Muscle layer of colon (tissue), 2 donors: ENCODE measurements around the gene FKBP4.

ENCODE experiments used
- H3K27ac ChIP-seq: one replicate; pipeline ENCODE4 v1.7.0; 2013; ENCODE audit warnings: low read depth, mild to moderate bottlenecking, low read length, moderate library complexity
- H3K27me3 ChIP-seq, 2 donors: one replicate each; pipeline ENCODE4 v1.7.0; 2013; ENCODE audit warnings: low read length in 2 of 2, mild to moderate bottlenecking in 2 of 2; ENCODE audit not compliant: insufficient read depth in 2 of 2, control insufficient read depth in 1 of 2
- H3K36me3 ChIP-seq: one replicate; pipeline ENCODE4 v1.7.0; 2013; ENCODE audit warnings: mild to moderate bottlenecking, low read length; ENCODE audit not compliant: insufficient read depth
- H3K4me1 ChIP-seq: one replicate; pipeline ENCODE4 v1.7.0; 2013; ENCODE audit warnings: mild to moderate bottlenecking, low read length; ENCODE audit not compliant: insufficient read depth
- H3K4me3 ChIP-seq, 2 donors: one replicate each; pipeline ENCODE4 v1.7.0; 2013; ENCODE audit warnings: low read length in 2 of 2, low read depth in 1 of 2, mild to moderate bottlenecking in 1 of 2, moderate library complexity in 1 of 2
- H3K9ac ChIP-seq: one replicate; pipeline ENCODE4 v1.7.0; 2013; ENCODE audit warnings: low read length
- H3K9me3 ChIP-seq: one replicate; pipeline ENCODE4 v1.7.0; 2013; ENCODE audit warnings: mild to moderate bottlenecking, low read length
- donor health status: abdominal sarcoma.
- donor health status: Adenocarcinoma of cecum.

FKBP4 gene, protein sequence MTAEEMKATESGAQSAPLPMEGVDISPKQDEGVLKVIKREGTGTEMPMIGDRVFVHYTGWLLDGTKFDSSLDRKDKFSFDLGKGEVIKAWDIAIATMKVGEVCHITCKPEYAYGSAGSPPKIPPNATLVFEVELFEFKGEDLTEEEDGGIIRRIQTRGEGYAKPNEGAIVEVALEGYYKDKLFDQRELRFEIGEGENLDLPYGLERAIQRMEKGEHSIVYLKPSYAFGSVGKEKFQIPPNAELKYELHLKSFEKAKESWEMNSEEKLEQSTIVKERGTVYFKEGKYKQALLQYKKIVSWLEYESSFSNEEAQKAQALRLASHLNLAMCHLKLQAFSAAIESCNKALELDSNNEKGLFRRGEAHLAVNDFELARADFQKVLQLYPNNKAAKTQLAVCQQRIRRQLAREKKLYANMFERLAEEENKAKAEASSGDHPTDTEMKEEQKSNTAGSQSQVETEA

DNA sequence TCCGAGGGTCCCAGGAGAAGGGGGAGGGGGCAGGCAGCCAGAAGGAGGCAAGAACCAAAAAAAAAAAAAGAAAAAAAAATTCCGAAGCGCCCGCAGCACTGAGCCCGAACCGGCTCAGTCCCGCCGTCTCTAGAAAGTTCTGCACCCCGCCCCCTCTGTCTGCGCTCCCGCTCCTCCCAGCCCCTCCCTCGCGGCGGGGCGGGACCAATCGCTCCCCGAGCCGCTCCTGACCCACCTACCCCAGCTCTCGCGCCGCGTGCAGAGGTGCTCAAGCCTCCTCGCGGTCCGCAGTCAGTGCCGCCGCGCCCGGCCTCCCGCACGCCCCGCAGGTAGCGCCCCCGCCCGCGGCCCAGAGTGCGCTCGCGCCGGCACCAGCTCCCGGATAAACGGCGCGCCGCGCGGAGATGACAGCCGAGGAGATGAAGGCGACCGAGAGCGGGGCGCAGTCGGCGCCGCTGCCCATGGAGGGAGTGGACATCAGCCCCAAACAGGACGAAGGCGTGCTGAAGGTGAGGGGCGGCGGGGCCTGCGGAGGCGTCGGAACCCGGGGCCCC is at the start of gene FKBP4:
Gene FKBP4, plus strand, starts transcription at position 235 of the 554 bp plus-strand sequence. Its CDS starts 170 bp downstream, at position 405.
- peak within 1 kb of the TSS; percentile 72 for H3K27ac ChIP-seq
- no peaks in the 10 kb centered on the region for H3K27me3 ChIP-seq
- peaks cover 29% of the 10 kb centered on the region for H3K36me3 ChIP-seq

DNA sequence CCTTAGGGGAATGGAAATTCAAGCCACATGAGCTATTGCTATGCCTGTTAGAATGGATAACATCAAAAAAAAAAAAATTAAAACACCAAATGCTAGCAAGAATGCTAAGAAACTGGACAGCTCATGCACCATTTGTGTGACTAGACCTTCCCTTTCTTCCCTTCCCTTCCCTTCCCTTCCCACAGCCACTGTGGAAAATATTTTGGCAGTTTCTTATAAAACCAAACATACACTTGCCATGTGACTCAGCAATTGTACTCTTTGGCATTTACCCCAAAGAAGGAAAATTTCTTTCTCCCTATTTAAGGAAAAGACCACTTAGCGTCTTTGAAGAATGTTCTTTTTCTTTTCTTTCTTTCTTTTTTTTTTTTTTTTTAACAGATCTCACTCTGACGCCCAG is 49.1 kb upstream of the FKBP4 start:
- no peak overlapping the region for H3K9ac ChIP-seq
- H3K4me1 ChIP-seq, result no peaks in the 10 kb centered on the region
- no peak overlapping the region for H3K4me3 ChIP-seq
- no peaks in the 10 kb centered on the region for H3K27me3 ChIP-seq
- no peaks in the 10 kb centered on the region for H3K9me3 ChIP-seq
- no peaks in the 10 kb centered on the region for H3K36me3 ChIP-seq
- no peak overlapping the region for H3K27ac ChIP-seq

More for the DNA sequence above, at the start of gene FKBP4:
- Histone ChIP-seq H3K4me1 (peaks cover 24% of the 10 kb centered on the region), H3K9me3 (no peaks in the 10 kb centered on the region), H3K4me3 (peak within 1 kb of the TSS; percentile 72 to 88), H3K9ac (peak within 1 kb of the TSS; percentile 40)

DNA sequence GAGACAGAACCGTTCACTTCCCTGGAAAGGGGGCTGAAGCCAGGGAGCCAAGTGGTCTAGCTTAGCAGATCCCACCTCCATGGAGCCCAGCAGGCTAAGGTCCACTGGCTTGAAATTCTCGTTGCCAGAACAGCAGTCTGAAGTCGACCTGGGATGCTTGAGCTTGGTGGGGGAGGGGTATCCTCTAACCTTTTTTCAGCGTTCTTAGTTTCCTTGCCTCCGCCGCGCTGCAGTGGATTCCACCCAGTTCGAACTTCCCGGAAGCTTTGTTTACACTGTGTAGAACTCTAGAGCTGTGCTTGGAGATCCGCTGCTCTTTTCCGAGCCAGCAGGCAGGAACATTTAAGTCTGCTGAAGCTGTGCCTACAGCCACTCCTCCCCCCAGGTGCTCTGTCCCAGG is 45.2 kb upstream of the FKBP4 start:
- H3K27ac ChIP-seq, result no peak overlapping the region
- no peaks in the 10 kb centered on the region for H3K36me3 ChIP-seq
- no peaks in the 10 kb centered on the region for H3K4me1 ChIP-seq
- no peak overlapping the region for H3K9ac ChIP-seq
- no peaks in the 10 kb centered on the region for H3K27me3 ChIP-seq
- no peaks in the 10 kb centered on the region for H3K9me3 ChIP-seq
- H3K4me3 ChIP-seq, result no peak overlapping the region

DNA sequence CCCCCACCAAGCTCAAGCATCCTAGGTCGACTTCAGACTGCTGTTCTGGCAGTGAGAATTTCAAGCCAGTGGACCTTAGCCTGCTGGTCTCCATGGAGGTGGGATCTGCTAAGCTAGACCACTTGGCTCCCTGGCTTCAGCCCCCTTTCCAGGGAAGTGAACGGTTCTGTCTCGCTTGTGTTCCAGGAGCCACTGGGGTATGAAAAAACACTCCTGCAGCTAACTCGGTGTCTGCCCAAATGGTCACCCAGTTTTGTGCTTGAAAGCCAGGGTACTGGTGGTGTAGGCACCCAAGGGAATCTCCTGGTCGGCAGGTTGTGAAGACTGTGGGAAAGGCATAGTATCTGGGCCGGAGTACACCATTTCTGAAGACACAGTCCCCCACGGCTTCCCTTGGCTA is 44.6 kb upstream of the FKBP4 start:
- Histone ChIP-seq H3K9ac (no peak overlapping the region), H3K36me3 (no peaks in the 10 kb centered on the region), H3K4me1 (no peaks in the 10 kb centered on the region), H3K9me3 (no peaks in the 10 kb centered on the region), H3K27me3 (no peaks in the 10 kb centered on the region), H3K27ac (no peak overlapping the region), H3K4me3 (no peak overlapping the region)

DNA sequence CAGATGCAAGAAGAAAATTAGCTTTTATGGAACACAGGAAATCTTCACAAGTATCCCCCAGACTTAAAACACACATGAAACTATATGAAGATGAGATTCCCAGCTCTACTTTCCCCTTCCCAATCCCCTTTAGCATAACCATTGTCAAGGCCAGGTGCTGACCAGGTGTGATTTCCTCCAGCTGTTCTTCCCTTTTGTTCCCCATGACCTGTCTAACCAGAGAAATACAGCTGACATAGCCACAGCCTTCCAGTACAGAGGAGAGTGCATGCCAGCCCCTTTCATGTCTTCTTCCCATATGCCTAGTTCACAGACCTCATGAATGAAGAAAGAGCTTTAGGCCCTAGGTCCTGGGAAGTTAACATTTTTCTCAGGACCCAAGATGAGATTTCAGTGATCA is 43.5 kb upstream of the FKBP4 start:
- Histone ChIP-seq H3K27ac (no peak overlapping the region), H3K4me1 (no peaks in the 10 kb centered on the region), H3K9ac (no peak overlapping the region), H3K9me3 (no peaks in the 10 kb centered on the region), H3K36me3 (no peaks in the 10 kb centered on the region), H3K4me3 (no peak overlapping the region), H3K27me3 (no peaks in the 10 kb centered on the region)

DNA sequence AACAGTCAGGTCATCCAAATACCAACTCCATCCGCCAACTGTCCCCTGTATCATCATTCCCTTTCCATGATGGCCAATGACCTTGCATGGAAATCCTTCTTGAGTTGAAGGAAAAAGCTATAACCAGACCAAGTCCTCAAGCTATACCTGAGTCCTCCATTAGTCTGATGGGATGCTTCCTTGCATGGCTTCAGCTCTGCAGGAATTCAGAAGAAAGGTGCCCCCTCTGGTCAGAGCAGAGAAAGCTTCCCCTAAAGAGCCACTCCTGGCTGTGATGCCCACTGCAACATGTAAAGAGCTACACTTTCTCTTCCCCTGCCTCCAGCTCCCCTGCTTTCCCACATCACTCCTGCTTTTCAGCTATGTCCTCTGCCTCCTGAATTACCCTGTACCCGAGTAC is 43.1 kb upstream of the FKBP4 start:
- no peak overlapping the region for H3K27ac ChIP-seq

DNA sequence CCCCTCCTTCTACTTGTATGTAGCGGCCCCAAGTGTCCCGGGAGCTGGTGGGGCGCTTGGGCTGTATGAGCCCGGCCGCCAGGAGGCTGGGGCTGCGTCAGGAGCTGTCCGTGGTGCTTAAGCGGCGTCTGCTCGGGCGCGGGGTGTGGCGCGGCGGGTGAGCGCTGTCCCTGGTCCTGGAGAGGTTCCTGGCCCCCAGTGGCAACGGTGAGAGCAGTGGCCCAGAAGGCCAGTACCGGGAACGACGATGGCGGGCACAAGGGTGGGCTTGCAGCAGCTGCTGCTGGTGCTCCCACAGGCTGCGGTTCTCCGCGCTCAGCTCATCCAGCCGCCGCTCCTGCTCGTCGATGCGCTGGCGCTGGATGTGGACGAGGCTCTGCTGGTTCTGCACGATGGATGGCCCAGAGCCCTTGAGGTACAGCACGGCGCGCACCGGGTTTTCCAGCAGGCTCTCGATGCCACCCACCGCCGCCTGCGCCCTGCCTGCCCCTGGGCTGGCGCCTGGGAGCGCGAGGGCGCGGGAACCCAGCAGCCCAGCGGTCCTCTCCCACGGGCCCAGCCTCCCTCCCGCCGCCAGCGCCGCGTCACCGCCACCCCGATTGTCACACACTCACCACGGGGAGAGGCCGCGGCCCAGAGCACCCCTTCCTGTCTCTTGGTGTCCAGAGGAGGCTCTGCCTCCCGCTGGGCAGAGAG is 41.9 kb upstream of the FKBP4 start:
- H3K27me3 ChIP-seq, result no peaks in the 10 kb centered on the region
- H3K27ac ChIP-seq, result no peak overlapping the region
- no peaks in the 10 kb centered on the region for H3K4me1 ChIP-seq
- no peak overlapping the region for H3K9ac ChIP-seq
- H3K36me3 ChIP-seq, result no peaks in the 10 kb centered on the region
- no peaks in the 10 kb centered on the region for H3K9me3 ChIP-seq
- H3K4me3 ChIP-seq, result no peak overlapping the region

More for the DNA sequence above, 43.1 kb upstream of the FKBP4 start:
- no peaks in the 10 kb centered on the region for H3K27me3 ChIP-seq
- no peaks in the 10 kb centered on the region for H3K36me3 ChIP-seq
- H3K9me3 ChIP-seq, result no peaks in the 10 kb centered on the region
- no peak overlapping the region for H3K9ac ChIP-seq
- H3K4me3 ChIP-seq, result no peak overlapping the region
- H3K4me1 ChIP-seq, result no peaks in the 10 kb centered on the region

DNA sequence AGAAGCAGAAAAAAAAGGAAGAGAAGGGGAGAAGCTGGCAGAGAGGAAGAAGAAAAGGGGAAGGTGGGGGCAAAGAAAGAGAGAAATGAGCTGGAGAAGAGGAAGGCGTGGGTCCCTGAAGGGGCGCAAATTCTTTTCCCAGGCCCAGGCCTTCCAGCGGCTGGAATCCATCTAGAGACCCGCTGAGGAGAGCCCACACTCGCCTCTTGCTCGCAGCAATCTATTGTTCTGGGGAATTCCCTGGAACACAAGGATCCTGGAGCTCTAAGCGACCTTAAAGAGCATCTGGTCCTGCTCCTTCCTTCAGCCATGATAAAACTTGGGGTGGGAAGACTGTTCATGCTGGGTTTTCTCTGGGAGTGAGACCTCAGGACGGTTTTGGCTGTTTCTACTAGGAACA is 41.2 kb upstream of the FKBP4 start:
- no peaks in the 10 kb centered on the region for H3K9me3 ChIP-seq
- no peaks in the 10 kb centered on the region for H3K4me1 ChIP-seq
- no peak overlapping the region for H3K27ac ChIP-seq
- no peak overlapping the region for H3K4me3 ChIP-seq
- H3K27me3 ChIP-seq, result no peaks in the 10 kb centered on the region
- no peaks in the 10 kb centered on the region for H3K36me3 ChIP-seq
- H3K9ac ChIP-seq, result no peak overlapping the region

DNA sequence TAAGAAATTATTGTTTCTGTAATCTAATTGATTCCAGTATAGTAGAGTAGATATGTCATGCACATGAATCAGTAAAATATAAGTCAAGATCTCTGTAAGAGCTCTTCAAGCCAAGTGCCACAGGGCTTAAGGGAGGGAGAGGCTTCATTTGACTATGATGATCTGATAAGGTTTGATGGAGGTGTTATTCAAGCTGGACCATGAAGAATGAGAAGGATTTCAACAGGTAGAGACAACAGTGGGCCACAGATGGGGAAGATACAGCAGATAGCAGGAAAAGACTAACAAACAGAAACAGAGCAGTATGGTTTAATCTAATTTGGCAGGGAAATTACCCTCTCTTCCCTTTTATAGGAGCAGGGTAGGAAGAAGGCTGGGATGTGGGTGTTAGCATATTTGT is 40.6 kb upstream of the FKBP4 start:
- no peak overlapping the region for H3K4me3 ChIP-seq
- H3K27me3 ChIP-seq, result no peaks in the 10 kb centered on the region
- H3K9me3 ChIP-seq, result no peaks in the 10 kb centered on the region
- no peaks in the 10 kb centered on the region for H3K4me1 ChIP-seq
- no peak overlapping the region for H3K27ac ChIP-seq
- no peak overlapping the region for H3K9ac ChIP-seq
- H3K36me3 ChIP-seq, result no peaks in the 10 kb centered on the region

DNA sequence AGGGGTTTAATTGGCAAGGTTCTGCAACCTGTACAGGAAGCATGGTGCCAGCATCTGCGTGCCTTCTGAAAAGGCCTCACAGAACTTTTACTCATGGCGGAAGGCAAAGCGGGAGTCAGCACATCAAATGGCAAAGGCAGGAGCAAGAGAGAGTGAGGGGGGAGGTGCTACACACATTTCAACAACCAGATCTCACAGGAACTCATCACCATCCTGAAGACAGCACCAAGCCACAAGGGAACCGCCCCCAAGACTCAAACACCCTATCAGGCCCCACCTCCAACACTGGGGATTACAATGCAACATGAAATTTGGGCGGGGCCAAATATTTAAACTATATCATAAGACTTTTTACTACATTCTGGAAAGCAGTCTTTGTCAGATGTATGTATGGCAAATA is 38.0 kb upstream of the FKBP4 start:
- Histone ChIP-seq H3K9me3 (no peaks in the 10 kb centered on the region), H3K4me3 (no peak overlapping the region), H3K4me1 (no peaks in the 10 kb centered on the region), H3K36me3 (no peaks in the 10 kb centered on the region), H3K27ac (no peak overlapping the region), H3K9ac (no peak overlapping the region), H3K27me3 (no peaks in the 10 kb centered on the region)

DNA sequence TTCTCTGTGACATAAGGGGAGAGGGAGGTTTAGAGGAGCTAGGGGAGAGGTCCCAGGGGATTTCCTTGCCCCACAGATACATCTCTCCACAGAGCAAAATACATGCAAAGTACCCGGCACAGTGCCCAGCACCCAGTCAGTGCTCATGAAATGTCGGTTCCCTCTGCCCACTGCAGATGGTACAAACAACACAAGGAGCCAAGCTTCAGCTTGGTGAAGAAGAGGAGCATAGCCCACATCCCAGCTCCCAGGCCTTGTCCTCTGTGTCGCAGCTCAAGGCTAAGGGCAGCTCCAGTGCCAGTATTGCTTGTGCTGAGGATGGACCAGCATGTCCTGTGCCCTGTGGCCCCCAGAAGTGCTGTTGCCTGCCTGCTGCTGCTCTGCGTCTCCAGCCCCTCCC is 35.0 kb upstream of the FKBP4 start:
- no peaks in the 10 kb centered on the region for H3K27me3 ChIP-seq
- no peak overlapping the region for H3K9ac ChIP-seq
- no peak overlapping the region for H3K4me3 ChIP-seq
- no peaks in the 10 kb centered on the region for H3K9me3 ChIP-seq
- no peaks in the 10 kb centered on the region for H3K36me3 ChIP-seq
- H3K4me1 ChIP-seq, result no peaks in the 10 kb centered on the region
- H3K27ac ChIP-seq, result no peak overlapping the region
